Activated CD4-positive, CD25-positive, alpha-beta regulatory T cell (primary cell): ENCODE measurements around the gene CSF2.
"Not testable (repeated sequence)": the region's sequence is repeated elsewhere in the genome, so short reads cannot be mapped to it uniquely, and the experiment has no call there.

Source experiments
- DNase-seq, 4 experiments: peaks; one replicate each; lab custom pipeline; 2025; lab: John Stamatoyannopoulos, UW

The CSF2 gene

DNA sequence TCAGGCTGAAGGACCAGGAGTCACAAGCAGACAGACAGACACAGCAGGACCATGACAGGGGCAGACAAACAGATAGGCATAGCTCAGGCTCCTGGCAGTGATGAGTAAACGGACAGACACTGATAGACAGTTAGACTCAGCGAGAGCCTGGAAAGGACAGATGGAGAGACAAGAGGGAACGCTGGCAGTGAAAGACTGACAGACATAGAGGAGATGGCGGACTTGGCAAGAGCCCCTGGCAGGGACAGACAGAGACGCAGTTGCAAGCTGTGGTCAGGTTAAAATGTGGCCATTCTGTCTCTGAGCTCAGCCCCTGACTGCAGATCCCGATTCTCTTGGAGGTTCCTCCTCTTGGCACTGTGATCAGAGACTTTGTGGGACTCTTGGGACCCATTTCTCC is 13.6 kb downstream of the CSF2 start:
- DNase-seq, result no peak

DNA sequence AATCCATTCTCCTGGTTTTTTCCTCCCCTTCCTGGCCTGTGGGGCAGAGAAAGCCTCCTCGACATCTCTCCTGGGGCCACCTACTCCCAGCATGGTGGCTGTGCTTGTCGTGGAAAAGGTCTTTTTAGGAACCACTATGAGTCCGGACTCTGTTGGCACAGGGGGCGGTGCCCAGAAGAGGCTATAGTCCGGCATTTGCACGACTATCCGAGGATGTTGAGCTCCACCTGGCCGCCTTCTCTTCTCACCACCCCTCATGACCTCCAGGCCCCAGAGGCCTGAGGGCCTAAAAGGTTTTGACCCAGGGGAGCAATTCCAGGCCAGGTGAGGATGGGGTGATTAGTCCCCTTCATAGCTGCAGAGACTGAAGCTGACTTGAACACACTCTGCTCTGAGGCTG is 14.1 kb downstream of the CSF2 start:
- no peak for DNase-seq

DNA sequence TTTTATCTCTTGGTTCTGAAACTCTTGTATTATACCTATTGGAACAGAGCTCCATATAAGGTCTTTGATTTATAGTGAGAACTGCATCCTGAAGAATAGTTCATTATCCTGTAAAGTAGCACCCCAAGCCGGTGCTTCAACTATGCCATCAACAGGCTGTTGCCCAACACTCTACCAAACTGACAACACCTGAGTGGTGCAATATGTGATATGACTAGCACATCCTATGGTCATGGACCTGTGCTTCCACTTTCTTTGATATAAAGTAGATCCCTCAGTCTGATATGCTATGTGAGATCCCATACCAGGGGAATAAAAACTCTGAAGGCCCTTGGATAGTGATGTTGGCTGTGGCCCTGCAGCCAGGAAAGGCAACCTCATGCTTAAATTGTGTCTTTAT is 15.8 kb downstream of the CSF2 start:
- DNase-seq, result no peak

DNA sequence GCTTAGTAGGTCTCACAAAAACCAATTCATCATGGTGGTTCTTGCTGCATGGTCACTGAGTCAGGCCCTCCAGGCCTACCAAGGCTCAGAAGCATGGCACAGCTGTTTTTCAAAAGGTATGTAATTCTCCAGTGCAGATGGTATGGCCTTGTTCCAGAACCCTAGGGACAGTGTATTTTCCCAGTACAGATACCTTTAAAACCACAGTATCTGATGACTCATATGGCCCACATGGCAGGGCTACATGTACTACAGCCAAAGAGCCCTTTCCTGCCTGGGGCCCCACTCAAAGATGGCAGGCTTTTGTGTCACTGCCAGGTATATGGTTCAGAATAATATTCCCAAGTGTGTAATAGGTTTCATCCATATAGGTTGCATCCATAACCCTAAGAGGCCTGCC is 16.5 kb downstream of the CSF2 start:
- DNase-seq, result no peak

DNA sequence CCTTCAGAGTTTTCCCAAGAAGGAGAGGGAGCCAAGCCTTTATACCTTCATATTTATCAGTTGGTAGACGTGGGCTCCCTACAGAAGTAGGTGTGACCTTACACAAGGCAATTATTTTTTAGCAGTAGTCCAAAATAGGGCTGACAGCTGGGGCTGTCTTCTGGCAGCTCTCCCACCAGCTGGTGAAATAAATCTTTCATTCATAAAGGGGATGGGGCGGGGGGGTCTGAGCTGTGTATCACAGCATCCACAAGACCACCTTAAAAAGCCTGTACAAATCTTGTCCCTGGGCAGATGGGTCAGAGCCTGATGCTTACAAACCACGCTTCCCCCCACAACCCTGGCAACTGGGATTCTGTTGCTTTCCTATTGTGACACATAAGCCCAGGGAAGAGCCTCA is 19.7 kb downstream of the CSF2 start:
- no peak for DNase-seq

DNA sequence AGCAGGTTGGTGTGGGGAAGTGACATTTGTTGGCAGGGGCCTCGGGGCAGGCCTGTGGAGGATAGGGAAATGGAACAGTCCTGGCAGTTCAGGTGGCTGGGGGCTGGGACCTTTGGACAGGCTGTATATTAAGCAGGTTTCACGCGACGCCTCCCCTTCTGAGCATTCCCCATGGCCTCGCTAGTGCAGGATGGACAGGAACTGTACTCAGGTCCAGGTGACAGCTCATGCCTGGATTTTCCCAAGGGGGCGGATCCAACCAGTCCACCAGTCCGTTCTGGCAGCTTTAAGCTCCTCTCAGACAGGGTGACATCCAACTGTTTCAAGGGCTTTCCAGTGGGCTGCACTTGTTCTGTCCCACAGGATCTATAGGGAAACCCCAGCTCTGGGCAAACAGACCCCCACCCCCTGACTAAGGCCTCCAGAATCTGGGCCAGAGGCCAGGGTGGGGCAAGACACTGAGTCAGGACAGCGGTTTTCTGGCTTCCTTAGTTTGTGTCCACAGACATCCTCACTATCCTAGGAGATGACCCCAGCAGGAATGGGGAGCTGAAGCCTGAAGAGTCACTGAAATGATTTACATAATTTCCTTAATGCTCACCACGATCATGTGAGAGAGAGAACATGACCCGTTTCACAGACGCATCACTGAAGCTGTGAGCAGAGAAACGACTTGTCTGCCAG is 20.9 kb downstream of the CSF2 start:
- no peak for DNase-seq

DNA sequence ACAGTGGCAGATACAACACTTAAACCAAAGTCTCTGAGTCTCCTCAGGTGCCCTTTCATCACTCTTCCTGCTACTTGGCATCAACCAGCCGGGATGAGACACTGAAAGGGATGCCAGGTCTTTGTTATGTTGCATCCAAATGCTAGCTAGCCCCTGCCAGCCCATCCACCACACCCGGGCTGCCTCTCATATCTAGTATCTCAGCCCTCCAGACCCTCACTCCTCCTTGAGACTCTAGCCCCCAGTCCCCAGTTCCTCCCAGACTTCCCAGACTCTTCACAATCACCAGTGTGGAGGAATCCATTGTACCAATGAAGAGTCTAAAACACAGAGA is 21.5 kb downstream of the CSF2 start:
- no peak for DNase-seq

DNA sequence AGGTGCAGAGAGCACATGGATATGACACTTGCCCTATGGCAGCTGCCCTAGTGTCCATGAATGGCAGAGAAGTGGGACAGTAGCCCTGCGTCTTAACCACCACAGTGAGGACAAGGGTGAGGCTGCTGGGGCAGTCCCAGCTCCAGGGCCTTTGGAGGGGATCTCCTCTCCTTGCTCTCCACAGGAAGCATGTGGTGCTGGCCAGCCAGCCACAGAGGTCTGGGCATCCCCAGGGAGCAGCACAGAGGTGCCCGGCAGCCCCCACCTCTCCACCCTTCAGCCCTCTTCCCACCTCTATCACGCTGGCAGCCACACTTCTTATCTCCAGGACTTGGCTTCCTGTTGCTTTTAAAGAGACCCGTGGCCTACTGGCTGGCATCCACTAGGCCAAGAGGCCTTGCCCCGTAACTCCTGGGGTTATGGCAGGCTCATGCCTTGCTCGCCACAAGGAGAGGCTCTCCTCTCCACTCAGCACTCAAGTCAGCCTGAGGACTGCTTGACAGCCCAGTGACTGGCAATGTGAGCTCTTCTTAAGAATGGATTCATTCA is 21.9 kb downstream of the CSF2 start:
- no peak for DNase-seq

DNA sequence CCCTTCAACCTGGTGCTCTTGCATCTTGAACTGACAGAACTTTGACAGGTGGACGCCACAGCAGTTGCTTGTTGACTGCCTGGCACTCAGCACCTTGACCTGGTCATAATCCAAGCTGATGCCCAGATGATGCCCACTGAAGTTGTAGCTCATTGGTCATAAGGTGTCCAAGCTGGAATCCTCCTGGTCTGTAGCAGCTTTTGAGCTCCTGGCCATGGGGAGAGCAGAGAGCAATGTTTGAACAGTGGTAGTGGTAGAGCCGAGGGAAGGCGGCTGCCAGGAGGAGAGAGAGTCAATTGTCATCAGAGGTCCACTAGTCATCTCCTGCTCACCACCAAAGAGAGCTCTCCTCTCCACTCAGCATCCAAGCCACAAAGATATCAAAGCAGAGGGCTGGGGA is 23.3 kb downstream of the CSF2 start:
- DNase-seq, result no peak

DNA sequence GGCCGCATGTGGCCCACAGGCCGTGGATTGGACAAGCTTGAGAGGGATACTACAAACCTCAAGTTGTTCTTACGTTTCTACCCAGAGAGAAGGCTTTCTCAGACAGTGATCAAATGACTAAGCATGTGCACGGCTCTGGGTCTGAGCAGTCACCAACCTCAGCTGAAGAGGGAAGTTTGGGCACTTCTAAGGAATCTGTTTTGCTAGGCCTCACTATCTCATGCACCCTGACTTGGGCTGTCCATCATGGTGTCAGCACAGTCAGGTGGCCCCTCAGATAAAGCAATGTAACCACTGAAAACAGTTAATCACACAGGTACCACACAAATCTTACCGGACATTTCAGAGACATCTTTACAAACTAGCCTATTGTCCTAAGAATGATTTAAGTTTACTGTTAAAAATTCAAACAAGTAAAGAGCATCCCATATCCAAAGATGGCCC is 24.6 kb downstream of the CSF2 start:
- no peak for DNase-seq

DNA sequence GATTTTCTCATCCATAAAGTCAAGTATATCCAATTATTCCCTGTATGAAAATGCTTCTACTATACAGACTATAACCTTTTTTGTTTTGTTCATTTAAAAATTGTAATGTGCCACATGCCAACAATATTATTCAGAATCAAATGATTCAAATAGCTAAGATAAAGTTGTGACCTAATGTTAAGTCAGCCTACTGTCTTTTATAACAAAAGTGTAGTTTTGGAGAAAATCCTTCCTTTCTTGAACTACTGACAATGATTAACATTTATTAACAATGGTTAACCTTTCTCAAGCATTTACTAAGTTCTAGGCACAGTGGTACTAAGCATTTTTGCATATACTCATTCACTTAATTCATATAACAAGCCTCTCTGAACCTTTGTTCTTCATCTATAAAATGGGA is 25.0 kb downstream of the CSF2 start:
- no peak for DNase-seq

DNA sequence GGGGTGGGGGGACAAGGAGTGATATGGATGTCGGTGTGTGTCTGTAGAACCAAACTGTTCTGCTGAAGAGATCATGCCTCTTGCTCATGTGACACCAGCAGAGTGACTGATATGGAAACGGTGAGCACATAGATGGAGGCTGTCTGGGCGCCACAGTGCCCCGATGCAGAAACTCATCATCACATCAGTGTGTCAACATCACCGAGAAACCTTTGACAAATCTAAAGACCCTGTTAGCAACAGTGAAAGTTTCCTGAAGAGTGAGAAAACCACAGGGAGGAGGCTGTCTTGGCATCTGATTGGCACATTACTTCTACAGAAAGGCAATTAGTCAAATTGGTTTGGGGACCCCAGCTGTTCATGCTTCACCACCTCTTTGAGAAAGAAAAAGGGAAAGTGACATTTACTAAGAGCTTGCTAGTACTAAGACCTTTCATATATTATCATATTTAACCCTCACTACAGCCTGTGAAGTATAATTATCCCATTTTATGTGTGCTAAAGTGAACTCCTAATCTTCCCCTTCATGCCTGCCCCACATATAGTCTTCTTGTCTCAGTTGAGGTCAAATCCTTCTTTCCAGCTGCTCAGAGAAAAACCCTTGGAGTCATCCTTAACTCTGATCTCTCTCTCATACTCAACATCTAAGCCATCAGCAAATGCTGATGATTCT is 25.6 kb downstream of the CSF2 start:
- DNase-seq, result peak in 1 of 4 experiments; percentile 23

DNA sequence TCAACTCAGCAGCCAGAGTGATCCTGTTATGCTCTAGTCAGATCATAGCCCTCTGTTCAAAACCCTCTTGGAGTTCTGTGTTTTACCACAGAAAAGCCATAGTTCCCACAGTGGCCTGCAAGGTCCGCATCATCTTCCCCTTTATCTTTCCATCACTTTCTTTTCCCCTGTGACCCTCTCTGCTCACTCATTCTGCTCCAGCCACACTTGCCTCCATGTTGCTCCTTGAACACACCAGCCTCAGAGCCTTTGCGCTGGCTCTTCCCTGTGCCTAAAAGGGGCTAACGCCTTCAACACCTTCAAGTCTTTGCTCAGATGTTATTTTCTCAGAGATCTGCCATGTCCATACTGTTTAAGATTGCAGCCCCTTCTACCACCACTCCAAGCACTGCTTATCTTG is 26.3 kb downstream of the CSF2 start:
- no peak for DNase-seq

DNA sequence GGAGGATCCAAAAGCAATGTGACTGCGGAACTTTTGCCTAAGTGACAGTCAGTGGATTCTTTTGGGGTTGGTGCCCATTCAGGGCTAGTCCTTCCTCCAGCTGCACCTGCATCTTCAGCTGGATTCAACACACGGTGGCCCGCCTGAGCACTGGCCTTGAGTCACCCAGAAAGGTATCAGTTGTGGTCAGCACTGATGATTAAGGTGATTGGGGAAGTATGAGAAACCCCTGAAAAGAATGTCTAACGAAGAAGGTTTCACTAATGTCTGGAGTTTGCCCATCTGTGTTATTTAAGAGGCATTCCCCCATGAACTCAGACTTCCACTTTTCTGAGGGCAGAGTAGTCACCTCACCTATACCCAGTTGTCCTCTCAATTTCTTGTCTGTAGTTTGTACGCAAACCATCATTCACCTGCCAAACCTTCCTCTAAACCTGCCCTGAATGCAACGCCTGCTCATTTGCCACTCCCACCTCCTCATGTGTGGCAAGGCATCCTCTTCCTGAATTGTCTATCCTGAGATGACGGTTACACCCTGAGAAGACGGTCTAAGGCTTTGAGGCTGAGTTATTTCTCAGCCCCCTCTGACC is 27.2 kb downstream of the CSF2 start:
- peak in 1 of 4 experiments; percentile 12 for DNase-seq

DNA sequence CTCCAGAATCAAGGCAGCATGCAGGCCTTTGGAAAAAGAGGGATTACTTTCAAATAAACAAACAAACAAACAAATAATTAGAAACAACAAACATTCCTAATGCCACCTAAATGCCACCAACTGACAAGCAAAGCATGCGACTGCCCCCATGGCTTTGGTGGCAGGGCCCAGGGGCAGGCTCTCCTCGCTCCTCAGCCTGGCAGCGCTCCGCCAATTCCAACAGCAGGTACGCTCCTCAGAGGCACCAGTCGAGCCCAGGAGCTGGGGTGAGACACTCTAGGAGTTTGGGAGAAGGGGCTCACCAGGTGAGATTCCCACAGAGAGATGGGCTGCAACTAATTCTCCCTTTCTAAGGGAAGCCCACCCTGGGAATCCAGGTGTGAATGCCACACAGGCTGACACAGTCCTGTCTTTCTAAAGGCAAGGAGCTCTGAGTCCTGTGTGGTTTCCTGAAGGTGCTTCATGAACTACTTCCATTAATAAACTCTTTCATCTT is 27.8 kb downstream of the CSF2 start:
- no peak for DNase-seq

DNA sequence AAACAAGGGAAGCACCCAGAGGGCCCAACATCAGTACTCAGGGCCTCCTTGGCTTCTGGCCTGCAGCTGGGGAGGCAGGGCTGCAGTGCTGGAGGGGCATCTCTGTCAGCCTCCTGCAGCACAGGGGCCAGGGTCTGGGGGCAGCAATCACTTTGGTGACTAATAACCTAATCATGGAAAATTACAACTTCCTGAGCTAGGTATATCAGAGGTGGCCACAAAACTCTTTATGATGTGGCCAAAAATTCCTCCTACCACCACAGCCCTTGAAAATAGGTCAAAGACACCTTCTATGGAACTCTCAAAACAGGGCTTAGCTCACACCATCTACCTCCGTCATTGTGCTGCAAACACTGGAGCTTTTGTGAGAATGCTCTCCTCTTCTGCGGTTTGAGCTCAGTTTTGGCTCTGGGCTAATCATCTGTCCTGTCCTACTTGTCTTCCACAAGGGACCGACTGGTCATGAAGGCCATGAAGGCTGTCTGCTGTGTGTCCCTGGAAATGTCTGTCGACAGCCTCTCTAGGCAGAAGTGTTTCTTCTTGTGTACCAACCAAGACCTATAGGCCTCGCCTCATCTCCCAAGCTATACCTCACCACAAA is 28.6 kb downstream of the CSF2 start:
- no peak for DNase-seq

DNA sequence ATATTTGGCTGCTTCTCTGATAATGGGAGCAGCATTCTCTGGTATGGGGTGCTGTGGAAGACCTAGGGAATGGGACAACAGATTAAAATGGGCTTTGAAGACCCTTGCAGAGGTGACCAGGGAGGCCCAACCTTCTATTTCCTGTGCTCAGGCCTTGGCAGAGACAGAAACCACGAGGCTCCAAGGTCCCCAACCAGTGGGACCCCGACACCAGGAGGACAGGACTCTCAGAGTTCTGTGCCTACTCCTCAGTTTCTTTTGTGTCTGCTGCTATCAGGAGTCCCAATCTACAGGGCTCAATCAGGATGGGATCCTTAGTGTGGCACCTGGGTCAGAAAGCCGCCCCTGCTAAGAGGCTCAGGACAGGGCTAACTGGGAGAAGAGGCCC is 29.3 kb downstream of the CSF2 start:
- DNase-seq, result no peak

DNA sequence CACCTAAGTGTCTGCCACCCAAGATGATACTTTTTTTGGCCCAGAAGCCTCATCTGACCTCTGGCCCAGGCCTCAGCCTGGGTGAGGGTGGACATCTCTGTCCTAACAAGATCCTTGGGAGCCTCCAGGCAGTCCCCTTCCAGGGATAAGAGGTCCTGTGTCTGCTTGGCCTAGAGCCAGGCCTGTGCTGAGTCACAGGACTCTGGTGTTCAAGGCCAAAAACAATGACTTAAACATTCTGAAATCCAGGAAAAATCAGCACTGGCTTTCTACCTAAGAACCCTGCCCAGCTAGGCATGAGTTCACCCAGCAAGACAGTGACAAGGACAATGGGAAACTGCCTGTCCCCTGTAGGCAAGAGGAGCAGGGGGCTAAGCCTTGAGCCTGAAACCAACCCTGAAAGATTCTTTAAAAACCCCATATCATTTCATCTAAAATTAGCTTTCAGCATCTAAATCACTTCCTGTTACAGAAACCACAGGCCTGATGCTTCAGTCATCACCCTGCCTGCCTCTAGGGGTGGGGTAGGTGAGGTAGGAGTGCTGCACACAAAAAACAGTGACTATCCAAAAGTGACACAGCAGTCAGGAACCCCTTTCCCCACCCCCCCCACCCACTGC is 29.9 kb downstream of the CSF2 start:
- DNase-seq, result peak; percentile 13 to 44 (median 42)

DNA sequence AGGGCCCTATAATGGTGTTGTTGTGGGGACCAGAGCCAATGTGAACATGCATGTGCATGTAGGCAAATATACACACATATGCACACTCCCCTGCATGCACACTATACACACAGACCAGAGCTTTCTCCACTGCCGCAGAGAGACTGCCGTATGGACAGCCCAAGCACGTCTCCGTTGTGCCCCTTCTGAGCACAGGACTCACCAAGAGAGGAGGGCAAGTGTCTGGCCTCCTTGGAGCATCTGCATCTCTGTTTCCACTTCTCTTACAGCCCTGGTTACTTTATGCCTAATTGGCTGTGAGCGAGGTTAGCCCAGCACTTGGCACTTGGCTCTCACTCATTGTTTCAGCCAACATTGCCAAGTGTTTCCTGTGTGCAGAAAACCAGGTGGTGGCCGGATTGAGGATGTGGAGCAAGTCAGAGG is 30.4 kb downstream of the CSF2 start:
- no peak for DNase-seq

DNA sequence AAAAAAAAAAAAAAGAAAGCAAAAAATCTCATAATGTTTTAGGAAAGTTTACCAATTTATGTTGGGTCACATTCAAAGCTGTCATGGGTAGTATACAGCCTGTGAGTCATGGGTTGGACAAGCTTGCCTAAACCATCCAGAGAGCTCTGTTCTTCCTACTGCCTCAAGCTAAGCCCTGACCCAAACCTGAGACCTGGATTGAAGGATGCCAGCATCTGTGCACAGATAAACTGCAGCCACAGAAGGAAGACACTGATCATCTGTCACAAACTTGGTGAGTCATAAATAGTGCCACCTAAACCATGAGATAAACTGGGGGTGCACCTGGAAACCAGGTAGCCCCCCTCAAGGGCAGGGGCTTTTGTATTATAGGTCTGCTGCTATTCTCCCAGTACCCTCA is 31.0 kb downstream of the CSF2 start:
- DNase-seq, result no peak

DNA sequence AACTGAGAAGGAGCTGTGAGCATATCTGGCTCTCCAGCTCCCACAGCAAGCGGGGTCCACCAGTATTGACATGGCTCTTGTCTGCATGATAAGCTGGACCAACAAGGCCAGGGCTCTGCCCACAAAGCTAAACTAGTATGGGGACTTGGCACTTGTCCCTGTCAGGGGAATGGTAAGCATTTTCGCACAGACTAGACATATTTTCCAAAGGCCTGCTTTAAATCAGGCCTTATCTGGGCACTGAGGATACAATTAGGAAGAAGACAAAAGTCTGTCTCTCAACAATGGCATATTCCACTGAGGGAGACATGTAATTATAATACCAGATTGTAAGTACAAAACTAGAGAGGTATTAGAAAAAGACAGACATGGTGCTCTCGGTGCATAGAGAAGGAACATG is 32.1 kb downstream of the CSF2 start:
- no peak for DNase-seq

DNA sequence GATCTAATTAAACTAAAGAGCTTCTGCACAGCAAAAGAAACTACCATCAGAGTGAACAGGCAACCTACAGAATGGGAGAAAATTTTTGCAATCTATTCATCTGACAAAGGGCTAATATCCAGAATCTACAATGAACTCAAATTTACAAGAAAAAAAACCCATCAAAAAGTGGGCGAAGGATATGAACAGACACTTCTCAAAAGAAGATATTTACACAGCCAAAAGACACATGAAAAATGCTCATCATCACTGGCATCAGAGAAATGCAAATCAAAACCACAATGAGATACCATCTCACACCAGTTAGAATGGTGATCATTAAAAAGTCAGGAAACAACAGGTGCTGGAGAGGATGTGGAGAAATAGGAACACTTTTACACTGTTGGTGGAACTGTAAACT is 34.9 kb downstream of the CSF2 start:
- DNase-seq, result not testable (repeated sequence)
